CD4-positive, alpha-beta T cell treated with Interleukin-4 for 1 hour (primary cell): ENCODE measurements around the gene SATB2.

Source experiments
- DNase-seq, 2 donors: peaks; one replicate each; pipeline ENCODE4 v3.0.0-alpha.2; 2020 to 2022

SATB2 gene

GRCh38 chr2:199228887-199229819 is 228.6 kb downstream of the SATB2 start:
- DNase-seq, result no peak

GRCh38 chr2:199223791-199224190 is 233.9 kb downstream of the SATB2 start:
- no peak for DNase-seq

- no peak for DNase-seq
Measured at GRCh38 chr2:199220920-199221319, 236.8 kb downstream of the SATB2 start.

- no peak for DNase-seq
Measured at GRCh38 chr2:199219551-199219950, 238.2 kb downstream of the SATB2 start.
